ENCODE results near the gene FGF1.

The FGF1 gene

DNA sequence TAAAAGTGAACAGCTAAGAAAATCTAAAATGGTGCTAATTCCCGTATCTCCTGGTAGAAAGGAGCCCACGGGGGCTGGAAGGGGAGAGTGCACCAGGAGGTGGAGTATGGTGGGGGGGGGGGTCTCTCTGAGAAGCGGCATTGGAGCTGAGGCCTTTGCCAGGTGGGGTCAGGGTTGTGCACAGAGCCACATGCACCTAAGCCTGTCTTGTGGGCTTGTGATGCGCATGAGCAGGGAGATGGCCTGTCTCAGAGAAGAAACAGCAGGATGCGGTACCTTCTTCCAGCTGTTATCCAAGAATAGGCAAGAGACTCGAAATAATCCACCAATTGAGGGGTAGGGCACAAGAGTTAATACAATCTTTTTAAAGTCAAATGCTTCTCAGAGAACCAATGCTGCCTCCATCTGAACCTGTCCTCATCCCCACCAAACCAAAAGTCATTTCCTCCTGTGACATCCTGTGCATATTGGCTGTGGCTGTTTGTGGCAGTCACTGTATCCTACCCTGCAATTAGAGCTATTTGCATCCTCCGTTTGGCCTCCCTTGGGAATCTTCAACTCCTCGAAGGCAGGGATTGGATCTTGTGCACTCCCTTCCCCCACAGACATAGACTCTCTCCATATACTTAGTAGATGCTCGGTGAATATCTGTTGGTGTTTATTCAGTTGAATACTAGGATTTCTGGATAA lies 45.4 kb downstream of the FGF1 start:
- peak; percentile 13 for DNase-seq

- DNase-seq, result no peak
These were observed 46.4 kb downstream of the FGF1 start for GRCh38 chr5:142639455-142639854.

GRCh38 chr5:142637871-142638270 lies 48.0 kb downstream of the FGF1 start:
- no peak for DNase-seq

DNA sequence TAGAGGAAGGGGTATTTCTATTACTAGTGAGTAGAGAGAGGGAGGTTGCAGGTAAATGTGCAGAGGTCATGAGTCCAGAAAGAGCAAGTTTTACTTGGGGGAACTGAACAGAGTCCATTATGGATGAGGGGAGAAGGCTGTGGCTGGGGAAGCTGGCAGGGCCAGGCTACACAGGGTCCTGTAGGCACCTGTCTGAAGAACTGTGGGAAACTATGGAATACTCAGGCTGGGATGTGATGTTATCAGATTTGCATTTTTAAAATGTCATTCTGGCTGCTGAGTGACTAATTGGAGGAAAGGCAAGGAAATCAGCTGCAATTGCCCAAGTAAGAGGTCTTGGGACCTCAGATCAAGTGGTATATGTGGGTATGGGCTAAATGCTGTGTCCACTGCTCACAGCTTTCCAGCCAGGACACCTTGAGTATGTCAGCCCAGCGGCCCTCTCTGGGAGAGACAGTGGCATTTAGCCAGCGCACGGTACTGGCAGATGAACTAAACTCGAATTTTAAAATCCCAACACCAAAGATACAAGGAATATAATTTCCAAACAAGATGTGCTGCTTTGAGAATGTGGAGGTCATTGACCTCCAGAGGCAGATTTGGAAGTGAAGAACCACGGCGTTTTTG lies 49.1 kb downstream of the FGF1 start:
- DNase-seq, result no peak

- no peak for DNase-seq
These were observed 49.8 kb downstream of the FGF1 start for GRCh38 chr5:142636093-142636492.

GRCh38 chr5:142634216-142635011 lies 51.5 kb downstream of the FGF1 start:
- no peak for DNase-seq

- DNase-seq, result no peak
These were observed 54.9 kb downstream of the FGF1 start for GRCh38 chr5:142630927-142631539.

DNA sequence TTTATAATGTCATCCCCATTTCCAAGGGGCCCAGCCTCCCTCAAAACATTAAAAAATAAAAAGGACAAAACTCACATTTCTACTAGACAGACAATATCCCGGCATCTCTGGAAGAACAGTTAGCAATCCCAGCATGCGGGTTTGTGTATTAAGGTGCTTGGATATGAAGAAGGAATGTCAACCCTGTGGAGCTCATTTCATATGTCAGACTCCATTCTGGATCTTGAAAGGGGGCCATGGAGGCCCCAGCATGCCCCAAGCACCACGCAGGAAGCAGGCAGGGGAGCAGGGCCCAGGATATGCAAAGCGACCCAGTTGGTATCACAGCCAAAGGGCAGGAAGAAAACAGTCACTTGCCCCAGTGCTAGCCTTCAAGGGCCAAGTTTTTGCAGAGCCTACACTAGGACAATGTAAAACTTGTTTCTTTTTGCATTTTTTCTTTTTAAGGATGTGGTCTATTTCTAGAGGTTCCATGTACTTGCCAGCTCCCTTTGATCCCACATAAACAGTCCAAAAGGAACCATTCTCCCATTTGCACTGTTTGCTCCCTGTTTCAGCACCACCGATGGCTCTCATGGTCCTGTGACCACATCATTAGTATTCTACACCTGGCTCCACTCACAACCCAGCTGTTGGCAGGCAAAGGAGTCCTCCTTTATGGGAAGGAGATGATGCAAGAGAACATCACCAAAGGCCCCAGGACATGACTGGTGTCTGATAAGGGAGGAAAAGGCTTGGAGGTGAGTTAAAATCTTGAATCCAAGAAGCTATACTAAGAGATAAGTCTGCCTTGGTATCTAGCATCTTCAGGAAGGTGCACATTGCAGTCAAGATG lies 58.3 kb downstream of the FGF1 start:
- DNase-seq, result no peak

- no peak for DNase-seq
These were observed 59.1 kb downstream of the FGF1 start for GRCh38 chr5:142626786-142627185.

DNA sequence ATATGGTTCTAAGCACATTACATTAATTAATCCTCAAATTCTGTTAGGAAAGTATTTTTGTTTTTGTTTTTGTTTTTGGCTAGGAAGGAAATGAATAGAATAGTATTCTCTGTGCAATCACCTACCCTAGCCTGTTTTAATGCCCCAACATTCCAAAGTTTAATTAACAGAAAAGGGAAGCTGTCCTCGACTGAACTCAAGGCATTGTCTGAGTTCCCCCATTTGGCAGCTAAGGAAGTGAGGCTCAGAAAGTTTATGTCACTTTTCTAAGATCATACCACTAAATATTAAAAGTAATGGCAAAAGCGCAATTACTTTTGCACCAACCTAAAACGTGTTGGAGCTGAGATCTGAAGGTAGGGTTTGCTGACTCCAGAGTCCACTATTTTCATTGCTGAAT lies 59.8 kb downstream of the FGF1 start:
- no peak for DNase-seq

GRCh38 chr5:142621227-142621626 lies 64.7 kb downstream of the FGF1 start:
- DNase-seq, result no peak

GRCh38 chr5:142619815-142620214 lies 66.1 kb downstream of the FGF1 start:
- DNase-seq, result no peak

GRCh38 chr5:142618130-142618523 lies 67.8 kb downstream of the FGF1 start:
- no peak for DNase-seq

- no peak for DNase-seq
These were observed 68.3 kb downstream of the FGF1 start for GRCh38 chr5:142617416-142618129.

GRCh38 chr5:142615948-142616347 lies 69.9 kb downstream of the FGF1 start:
- DNase-seq, result no peak

- no peak for DNase-seq
These were observed 71.8 kb downstream of the FGF1 start for GRCh38 chr5:142614054-142614453.

DNA sequence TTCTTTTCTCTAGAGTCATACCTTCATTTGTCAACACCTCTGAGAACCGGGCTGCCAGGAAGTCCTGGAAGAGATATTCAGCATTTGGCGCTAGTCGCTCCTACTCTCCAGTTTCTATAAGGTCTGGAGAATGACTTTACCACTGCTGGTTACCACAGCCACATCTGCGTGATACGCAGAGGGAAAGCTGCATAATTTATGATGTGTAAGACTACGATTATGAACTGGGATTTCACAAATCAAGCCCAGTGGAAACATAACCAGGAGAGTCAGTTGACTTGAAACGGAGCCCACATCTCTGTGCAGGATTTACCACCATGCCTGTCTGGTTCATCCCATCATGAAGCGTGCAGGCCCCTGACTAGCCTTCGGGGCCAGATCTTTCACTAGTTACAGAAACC lies 72.6 kb downstream of the FGF1 start:
- no peak for DNase-seq

DNA sequence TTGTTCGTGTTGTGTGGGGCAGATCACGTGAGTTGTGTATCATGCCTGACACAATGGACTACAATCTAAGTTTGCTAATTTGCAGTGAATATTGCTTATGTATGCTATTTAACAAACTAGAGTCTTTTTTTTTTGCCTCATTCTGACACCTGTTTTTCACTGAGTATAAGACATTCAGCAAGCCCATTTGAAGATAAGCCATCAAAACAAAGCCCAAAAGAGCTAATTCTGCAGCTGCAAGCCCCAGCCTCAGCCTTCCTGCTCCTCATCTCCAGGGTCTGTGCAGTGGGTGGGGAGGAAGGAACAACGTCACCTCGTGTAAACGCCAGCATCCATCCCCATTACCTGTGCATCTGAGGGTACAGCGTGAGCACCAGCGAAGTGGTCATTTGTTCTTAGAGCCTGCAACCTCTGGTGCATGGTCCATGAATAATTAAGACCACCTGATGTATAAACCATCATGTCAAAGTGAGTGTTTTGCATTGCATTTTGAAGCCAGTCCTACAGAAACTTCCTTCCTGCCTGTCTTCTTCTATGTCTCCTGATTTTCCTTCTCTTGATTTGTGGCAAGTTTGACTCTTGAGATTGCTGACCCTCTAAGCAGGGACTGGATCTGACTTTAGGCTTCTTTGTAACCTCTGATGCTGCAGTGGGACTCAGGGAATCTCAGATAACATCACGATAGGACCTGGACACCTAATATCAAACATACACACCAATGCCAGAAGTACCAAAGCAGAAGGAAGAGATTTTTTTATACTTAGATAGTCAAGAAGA lies 73.2 kb downstream of the FGF1 start:
- DNase-seq, result no peak

DNA sequence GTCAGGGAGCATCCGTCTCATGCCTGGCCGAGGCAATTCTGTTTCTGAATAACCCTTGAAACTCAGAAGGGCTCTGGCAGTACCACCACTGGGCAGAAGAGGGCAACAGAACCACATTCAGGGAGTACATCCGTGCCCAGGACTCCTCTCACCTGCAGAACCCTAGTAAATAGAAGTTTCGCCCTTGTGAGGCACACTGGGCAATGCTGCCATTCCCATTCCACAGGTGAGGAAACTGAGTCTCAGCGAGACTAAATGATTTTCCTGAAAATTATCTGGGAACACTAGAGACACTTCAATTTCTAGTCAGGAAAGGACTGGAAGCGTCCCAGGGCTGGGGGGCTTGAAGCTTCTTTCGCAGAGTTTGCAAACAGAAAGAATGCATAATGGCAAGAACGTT lies 74.7 kb downstream of the FGF1 start:
- no peak for DNase-seq

GRCh38 chr5:142610176-142611001 lies 75.5 kb downstream of the FGF1 start:
- no peak for DNase-seq
